IMR-90 (cell line): ENCODE results near the gene KIF18A. TPM values are rescaled to one million over a fixed set of nuclear protein-coding genes. Genes with fewer than 3 reads are reported as not detected.

Experiments used
- ATAC-seq: fragments of 200-7000 bp; cut with Tn5 transposase; 2 replicates; pipeline ENCODE4 v1.9.1; 2020; ENCODE audit warnings: low read depth, mild to moderate bottlenecking, moderate library complexity
- BruUV-seq: library from RNA; stranded (reverse); fragments of 400-500 nt; replicated peaks from 2 replicates; lab custom pipeline; 2021; lab: Mats Ljungman, UMichigan
- CTCF ChIA-PET: fragments of 300-600 bp; formaldehyde crosslinking; extraction: SDS; loops from one replicate; lab custom pipeline; 2021; ENCODE audit warnings: antibody characterized with exemption; lab: Yijun Ruan, JAX
- POLR2A ChIA-PET: fragments of 300-600 bp; sonication (Branson Sonifier 250); formaldehyde crosslinking; loops from one replicate; lab custom pipeline; 2022; ENCODE audit warnings: antibody characterized with exemption; ENCODE audit not compliant: unreplicated experiment; lab: Charles Lee
- DNase-seq: peaks from one replicate; pipeline ENCODE4 v3.0.0; 2013
- H2AFZ ChIP-seq: replicated peaks from 2 replicates; pipeline ENCODE3; 2013; ENCODE audit warnings: low read length, mild to moderate bottlenecking; ENCODE audit not compliant: poor library complexity
- H2AK5ac ChIP-seq: 2 replicates; pipeline ENCODE4 v1.6.1; 2013; ENCODE audit warnings: low read depth, low read length, inconsistent platforms
- H2AK9ac ChIP-seq: replicated peaks from 2 replicates; pipeline ENCODE3; 2013; ENCODE audit warnings: mild to moderate bottlenecking, low read depth, low read length, moderate library complexity; ENCODE audit not compliant: poor library complexity
- H2BK120ac ChIP-seq: 2 replicates; pipeline ENCODE4 v1.6.1; 2013; ENCODE audit warnings: low read depth, low read length, inconsistent platforms
- H2BK15ac ChIP-seq: 3 replicates; pipeline ENCODE4 v1.6.1; 2013; ENCODE audit warnings: low read depth, low read length, inconsistent platforms
- H2BK20ac ChIP-seq: 2 replicates; pipeline ENCODE4 v1.6.1; 2013; ENCODE audit warnings: low read depth, mild to moderate bottlenecking, inconsistent platforms, low read length, moderate library complexity
- H2BK5ac ChIP-seq: 2 replicates; pipeline ENCODE4 v1.6.1; 2013; ENCODE audit warnings: mild to moderate bottlenecking, low read depth, low read length, inconsistent platforms; ENCODE audit not compliant: poor library complexity, severe bottlenecking
- H3K14ac ChIP-seq: replicated peaks from 2 replicates; pipeline ENCODE4 v1.6.1; 2013; ENCODE audit warnings: low read depth, low read length, inconsistent platforms
- H3K18ac ChIP-seq: 2 replicates; pipeline ENCODE4 v1.6.1; 2013; ENCODE audit warnings: low read depth, low read length, control low read depth
- H3K23ac ChIP-seq: 2 replicates; pipeline ENCODE4 v1.6.1; 2013; ENCODE audit warnings: low read depth, low read length, inconsistent platforms
- H3K27ac ChIP-seq: 2 replicates; pipeline ENCODE4 v1.5.1; 2013; ENCODE audit warnings: mild to moderate bottlenecking, control low read depth, low read length; ENCODE audit not compliant: insufficient read depth
- H3K27me3 ChIP-seq: 2 replicates; pipeline ENCODE4 v1.6.1; 2013; ENCODE audit warnings: low read length; ENCODE audit not compliant: control insufficient read depth, insufficient read depth
- H3K36me3 ChIP-seq: 2 replicates; pipeline ENCODE4 v1.6.1; 2013; ENCODE audit warnings: low read length, mixed read lengths; ENCODE audit not compliant: control insufficient read depth, insufficient read depth
- H3K4ac ChIP-seq: 2 replicates; pipeline ENCODE4 v1.6.1; 2013; ENCODE audit warnings: low read depth, low read length, inconsistent platforms
- H3K4me1 ChIP-seq: 2 replicates; pipeline ENCODE4 v1.6.1; 2013; ENCODE audit warnings: low read length, mixed read lengths; ENCODE audit not compliant: control insufficient read depth, insufficient read depth
- H3K4me2 ChIP-seq: 2 replicates; pipeline ENCODE4 v1.6.1; 2013; ENCODE audit warnings: low read depth, mild to moderate bottlenecking, control low read depth, low read length, moderate library complexity
- H3K4me3 ChIP-seq: 2 replicates; pipeline ENCODE4 v1.5.1; 2013; ENCODE audit warnings: low read depth, mild to moderate bottlenecking, control low read depth, low read length, moderate library complexity; ENCODE audit not compliant: insufficient read depth
- H3K56ac ChIP-seq: 2 replicates; pipeline ENCODE4 v1.6.1; 2013; ENCODE audit warnings: low read length, inconsistent platforms; ENCODE audit not compliant: insufficient read depth; ENCODE audit errors: extremely low read depth
- H3K79me1 ChIP-seq, 2 experiments: 2 replicates each; pipeline ENCODE4 v1.6.1; 2013; ENCODE audit warnings: low read length in 2 of 2, inconsistent platforms in 1 of 2, low read depth in 1 of 2
- H3K9ac ChIP-seq: 2 replicates; pipeline ENCODE4 v1.6.1; 2013; ENCODE audit warnings: low read depth, low read length, control low read depth
- H3K9me1 ChIP-seq: 2 replicates; pipeline ENCODE4 v1.6.1; 2013; ENCODE audit warnings: low read length, inconsistent platforms; ENCODE audit not compliant: insufficient read depth
- H3K9me3 ChIP-seq: 2 replicates; pipeline ENCODE4 v1.6.1; 2013; ENCODE audit warnings: low read length; ENCODE audit not compliant: control insufficient read depth, insufficient read depth
- H4K20me1 ChIP-seq: 2 replicates; pipeline ENCODE4 v1.6.1; 2013; ENCODE audit warnings: low read length, inconsistent platforms; ENCODE audit not compliant: insufficient read depth
- H4K5ac ChIP-seq: 2 replicates; pipeline ENCODE4 v1.6.1; 2013; ENCODE audit warnings: mild to moderate bottlenecking, low read depth, low read length, control low read depth
- H4K8ac ChIP-seq, 2 experiments: 2 replicates each; pipeline ENCODE4 v1.6.1; 2013; ENCODE audit warnings: low read depth in 2 of 2, low read length in 2 of 2, control low read depth in 1 of 2, inconsistent platforms in 1 of 2
- H4K91ac ChIP-seq: 2 replicates; pipeline ENCODE4 v1.6.1; 2013; ENCODE audit warnings: low read depth, low read length, inconsistent platforms; ENCODE audit not compliant: insufficient read depth
- BHLHE40 ChIP-seq: fragments of 150-350 bp; IDR thresholded peaks from 2 replicates; pipeline ENCODE4 v1.6.1; 2016; ENCODE audit warnings: mild to moderate bottlenecking, low read depth, low read length
- CEBPB ChIP-seq: IDR thresholded peaks from 2 replicates; pipeline ENCODE4 v1.6.1; 2012; ENCODE audit warnings: low read depth, low read length, improper control_type of control experiment
- CHD1 ChIP-seq: IDR thresholded peaks from 2 replicates; pipeline ENCODE4 v1.6.1; 2012; ENCODE audit warnings: low read depth, low read length, improper control_type of control experiment
- ELK1 ChIP-seq: fragments of 150-350 bp; IDR thresholded peaks from 2 replicates; pipeline ENCODE4 v1.6.1; 2016; ENCODE audit warnings: low read depth, mild to moderate bottlenecking, low read length, moderate library complexity, borderline replicate concordance
- FOS ChIP-seq: fragments of 150-350 bp; IDR thresholded peaks from 2 replicates; pipeline ENCODE4 v1.6.1; 2016; ENCODE audit warnings: low read depth, low read length
- MAZ ChIP-seq: IDR thresholded peaks from 2 replicates; pipeline ENCODE4 v1.6.1; 2012; ENCODE audit warnings: low read depth, mild to moderate bottlenecking, low read length, improper control_type of control experiment, moderate library complexity, borderline replicate concordance
- MXI1 ChIP-seq: IDR thresholded peaks from 2 replicates; pipeline ENCODE4 v1.6.1; 2012; ENCODE audit warnings: low read depth, mild to moderate bottlenecking, low read length, moderate library complexity, borderline replicate concordance
- NFE2L2 ChIP-seq: fragments of 150-350 bp; IDR thresholded peaks from 2 replicates; pipeline ENCODE4 v1.6.1; 2016; ENCODE audit warnings: low read depth, mild to moderate bottlenecking, low read length
- POLR2A ChIP-seq: IDR thresholded peaks from 2 replicates; pipeline ENCODE4 v1.6.1; 2012; ENCODE audit warnings: mild to moderate bottlenecking, low read depth, low read length
- RAD21 ChIP-seq: IDR thresholded peaks from 2 replicates; pipeline ENCODE4 v1.6.1; 2012; ENCODE audit warnings: low read length, improper control_type of control experiment
- RCOR1 ChIP-seq: IDR thresholded peaks from 2 replicates; pipeline ENCODE4 v1.6.1; 2012; ENCODE audit warnings: mild to moderate bottlenecking, low read length, improper control_type of control experiment; ENCODE audit not compliant: insufficient replicate concordance
- RFX5 ChIP-seq: IDR thresholded peaks from 2 replicates; pipeline ENCODE4 v1.8.0; 2012; ENCODE audit warnings: low read depth, mild to moderate bottlenecking, low read length, moderate library complexity
- SMC3 ChIP-seq: fragments of 150-350 bp; IDR thresholded peaks from 2 replicates; pipeline ENCODE4 v1.6.1; 2016; ENCODE audit warnings: low read depth, mild to moderate bottlenecking, antibody characterized with exemption, low read length, moderate library complexity
- WGBS, 2 experiments: methylation state at CpG; one replicate each; pipeline versions ENCODE4 v1.1.5 to v1.1.7; 2013; ENCODE audit warnings: missing lambda C conversion rate in 2 of 2; ENCODE audit not compliant: insufficient read length in 1 of 2; ENCODE audit errors: extremely low coverage in 2 of 2; 5-methylcytosine and 5-hydroxymethylcytosine counted together
- dilution Hi-C: fragments of 300-500 bp; cut with HindIII; formaldehyde crosslinking; loops from one replicate; pipeline ENCODE4 v1.14.3; 2018; ENCODE audit warnings: low sequenced_read_pairs; ENCODE audit not compliant: unreplicated experiment
- in situ Hi-C: fragments of 300-500 bp; cut with MboI; formaldehyde crosslinking; loops from 3 replicates; pipeline ENCODE4 v1.14.3; 2019; ENCODE audit warnings: low sequenced_read_pairs, inconsistent platforms, mixed read lengths
- intact Hi-C: fragments of 100-400 bp; cut with micrococcal nuclease; formaldehyde crosslinking; loops from 2 replicates; pipeline ENCODE4 v1.10.0; 2022
- polyA plus RNA-seq, 3 experiments: library from polyadenylated mRNA; depleted of rRNA; stranded (reverse); fragments of >200 nt; gene quantifications; 2 replicates each; pipeline ENCODE4 v1.2.3, GENCODE V29; 2012; ENCODE audit warnings: low replicate concordance in 1 of 3
- total RNA-seq: library from RNA; depleted of rRNA; stranded (reverse); fragments of >200 nt; gene quantifications from 2 replicates; pipeline ENCODE4 v1.2.3, GENCODE V29; 2012
- TF ChIP-seq, protein P1 (sequence below): fragments of 150-350 bp; IDR thresholded peaks from 2 replicates; pipeline ENCODE4 v1.6.1; 2017; ENCODE audit warnings: mild to moderate bottlenecking, antibody characterized with exemption, low read length, low read depth
- TF ChIP-seq, protein P2 (sequence below): conservative IDR thresholded peaks from 2 replicates; pipeline ENCODE4 v1.5.1; 2012; ENCODE audit warnings: mild to moderate bottlenecking, low read depth, low read length, improper control_type of control experiment

The KIF18A gene
- total and polyA plus RNA-seq, 2 of the 4 experiments (the other 2 are of a cell fraction): 8.9 to 24.4 TPM

DNA sequence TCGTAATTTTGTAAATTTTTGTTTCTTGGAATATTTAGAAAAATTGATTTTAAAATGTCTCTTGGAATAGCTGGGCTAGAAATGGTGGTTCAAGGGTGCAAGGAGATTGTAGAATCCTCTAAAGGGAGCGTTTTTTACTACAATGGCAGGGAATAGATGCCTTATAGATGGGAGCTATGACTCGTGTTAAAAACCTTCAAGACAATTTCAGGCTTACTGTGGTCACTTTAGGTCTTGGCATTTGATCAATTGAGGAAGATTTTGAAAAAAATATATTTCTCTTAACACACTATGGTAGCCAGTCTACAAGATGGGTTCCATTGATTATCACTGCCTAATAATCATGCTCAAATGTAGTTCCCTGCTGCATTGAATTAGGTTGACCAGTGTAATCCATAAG is 25.2 kb upstream of the KIF18A start:
- in situ Hi-C loops (no loop called here), dilution Hi-C loops (no loop called here), intact Hi-C loops (loop anchor here (5.0 kb wide), 1 partner anchor 39 kb away; no protein-coding TSS in a partner anchor)
- H3K9me3 ChIP-seq: peaks cover 7% of the 10 kb centered on the region; the same call in 1 of the 2 replicates
- H3K14ac ChIP-seq: no peak overlapping the region
- WGBS, 2 experiments: 100% methylated on average over 1 of the region's 3 CpGs; no CpG with 5 or more reads in 1 of the 2 experiments
- ChIA-PET POLR2A (no interaction called here), CTCF (no interaction called here)
- no peak overlapping the region for H3K27ac ChIP-seq
- no peak overlapping the region for H3K23ac ChIP-seq
- H3K4ac ChIP-seq: no peak overlapping the region
- H2AK9ac ChIP-seq: no peak overlapping the region
- H3K36me3 ChIP-seq: peaks cover 10% of the 10 kb centered on the region
- H4K20me1 ChIP-seq: no peaks in the 10 kb centered on the region
- H3K27me3 ChIP-seq: no peaks in the 10 kb centered on the region
- 0 out of 3 replicates have a peak overlapping the region, but pooled peaks have one; percentile 3 for H2BK15ac ChIP-seq
- no TSS peak for BruUV-seq
- ATAC-seq: no peak
- no peak overlapping the region for H3K56ac ChIP-seq
- no peaks in the 10 kb centered on the region for H3K4me1 ChIP-seq
- no peak overlapping the region for H2BK5ac ChIP-seq
- no peak overlapping the region for H2BK120ac ChIP-seq
- H2AFZ ChIP-seq: no peak overlapping the region
- H2AK5ac ChIP-seq: no peak overlapping the region
- peak; percentile 34 for DNase-seq
- peak overlapping the region; percentile 59 for H4K5ac ChIP-seq
- peak overlapping the region; percentile 55; the same call in 1 of the 2 replicates for H3K18ac ChIP-seq
- no peak overlapping the region for H4K8ac ChIP-seq
- H2BK20ac ChIP-seq: no peak overlapping the region; the same call in 1 of the 2 replicates
- H3K9ac ChIP-seq: no peak overlapping the region
- TF ChIP-seq, protein P1, sequence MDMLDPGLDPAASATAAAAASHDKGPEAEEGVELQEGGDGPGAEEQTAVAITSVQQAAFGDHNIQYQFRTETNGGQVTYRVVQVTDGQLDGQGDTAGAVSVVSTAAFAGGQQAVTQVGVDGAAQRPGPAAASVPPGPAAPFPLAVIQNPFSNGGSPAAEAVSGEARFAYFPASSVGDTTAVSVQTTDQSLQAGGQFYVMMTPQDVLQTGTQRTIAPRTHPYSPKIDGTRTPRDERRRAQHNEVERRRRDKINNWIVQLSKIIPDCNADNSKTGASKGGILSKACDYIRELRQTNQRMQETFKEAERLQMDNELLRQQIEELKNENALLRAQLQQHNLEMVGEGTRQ: no peak
- no peak for TF ChIP-seq SMC3
- no peak for TF ChIP-seq CEBPB
- no peak for TF ChIP-seq RCOR1
- no peak for TF ChIP-seq NFE2L2
- no peak for TF ChIP-seq RFX5
- TF ChIP-seq, protein P2, sequence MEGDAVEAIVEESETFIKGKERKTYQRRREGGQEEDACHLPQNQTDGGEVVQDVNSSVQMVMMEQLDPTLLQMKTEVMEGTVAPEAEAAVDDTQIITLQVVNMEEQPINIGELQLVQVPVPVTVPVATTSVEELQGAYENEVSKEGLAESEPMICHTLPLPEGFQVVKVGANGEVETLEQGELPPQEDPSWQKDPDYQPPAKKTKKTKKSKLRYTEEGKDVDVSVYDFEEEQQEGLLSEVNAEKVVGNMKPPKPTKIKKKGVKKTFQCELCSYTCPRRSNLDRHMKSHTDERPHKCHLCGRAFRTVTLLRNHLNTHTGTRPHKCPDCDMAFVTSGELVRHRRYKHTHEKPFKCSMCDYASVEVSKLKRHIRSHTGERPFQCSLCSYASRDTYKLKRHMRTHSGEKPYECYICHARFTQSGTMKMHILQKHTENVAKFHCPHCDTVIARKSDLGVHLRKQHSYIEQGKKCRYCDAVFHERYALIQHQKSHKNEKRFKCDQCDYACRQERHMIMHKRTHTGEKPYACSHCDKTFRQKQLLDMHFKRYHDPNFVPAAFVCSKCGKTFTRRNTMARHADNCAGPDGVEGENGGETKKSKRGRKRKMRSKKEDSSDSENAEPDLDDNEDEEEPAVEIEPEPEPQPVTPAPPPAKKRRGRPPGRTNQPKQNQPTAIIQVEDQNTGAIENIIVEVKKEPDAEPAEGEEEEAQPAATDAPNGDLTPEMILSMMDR: no peak
- TF ChIP-seq BHLHE40: no peak
- TF ChIP-seq RAD21: no peak
- TF ChIP-seq MXI1: no peak
- TF ChIP-seq FOS: no peak
- no peak for TF ChIP-seq CHD1
- no peak for TF ChIP-seq ELK1
- no peak for TF ChIP-seq POLR2A
- TF ChIP-seq MAZ: no peak
- no peak overlapping the region for H3K4me3 ChIP-seq
- peaks cover 12 to 24% of the 10 kb centered on the region in 2 experiments for H3K79me1 ChIP-seq
- H4K91ac ChIP-seq: no peak overlapping the region
- peaks cover 2% of the 10 kb centered on the region; the same call in 1 of the 2 replicates for H3K9me1 ChIP-seq
- no peak overlapping the region for H3K4me2 ChIP-seq
